GM23338 (cell line): Measurements from ENCODE around the gene SLC16A7. TPM values are rescaled to one million over a fixed set of nuclear protein-coding genes. Genes with fewer than 3 reads are reported as not detected.

Experiments
- ATAC-seq: fragments of 200-7000 bp; cut with Tn5 transposase; 3 replicates; pipeline ENCODE4 v1.9.1; 2020
- DNase-seq: peaks from one replicate; pipeline ENCODE4 v3.0.0-alpha.2; 2015; ENCODE audit warnings: low spot score
- H2AFZ ChIP-seq: fragments of 200-600 bp; sonication (generic); 2 replicates; pipeline ENCODE4 v1.8.0; 2016; ENCODE audit warnings: antibody characterized with exemption, mild to moderate bottlenecking, moderate library complexity
- H3F3A ChIP-seq: fragments of 200-600 bp; sonication (generic); replicated peaks from 2 replicates; pipeline ENCODE4 v1.8.0; 2017; ENCODE audit warnings: antibody characterized with exemption, mixed run types, low read depth
- H3K27ac ChIP-seq: fragments of 200-600 bp; sonication (generic); 2 replicates; pipeline ENCODE4 v1.6.1; 2016; ENCODE audit warnings: low read depth
- H3K27me3 ChIP-seq: fragments of 200-600 bp; sonication (generic); 2 replicates; pipeline ENCODE4 v1.8.0; 2016; ENCODE audit warnings: mild to moderate bottlenecking, mixed run types, moderate library complexity; ENCODE audit not compliant: insufficient read depth
- H3K36me3 ChIP-seq: fragments of 200-600 bp; sonication (generic); 2 replicates; pipeline ENCODE4 v1.8.0; 2016; ENCODE audit warnings: mild to moderate bottlenecking; ENCODE audit not compliant: insufficient read depth
- H3K4me1 ChIP-seq: fragments of 200-600 bp; sonication (generic); 2 replicates; pipeline ENCODE4 v1.8.0; 2016; ENCODE audit warnings: mild to moderate bottlenecking, moderate library complexity; ENCODE audit not compliant: insufficient read depth
- H3K4me2 ChIP-seq: fragments of 200-600 bp; sonication (generic); 2 replicates; pipeline ENCODE4 v1.7.1; 2017; ENCODE audit warnings: mixed run types
- H3K4me3 ChIP-seq: fragments of 200-600 bp; sonication (generic); 2 replicates; pipeline ENCODE4 v1.6.1; 2016; ENCODE audit warnings: mixed run types
- H3K79me2 ChIP-seq: fragments of 200-600 bp; sonication (generic); replicated peaks from 2 replicates; pipeline ENCODE4 v1.8.0; 2017; ENCODE audit warnings: mild to moderate bottlenecking; ENCODE audit not compliant: insufficient read depth
- H3K9me2 ChIP-seq: fragments of 200-600 bp; sonication (generic); 2 replicates; pipeline ENCODE4 v1.8.0; 2017; ENCODE audit not compliant: insufficient read depth
- H4K20me1 ChIP-seq: fragments of 200-600 bp; sonication (generic); replicated peaks from 2 replicates; pipeline ENCODE4 v1.8.0; 2017; ENCODE audit warnings: mild to moderate bottlenecking; ENCODE audit not compliant: insufficient read depth
- H3K27ac Mint-ChIP-seq: 2 replicates; pipeline ENCODE4 v1.8.0; 2020; ENCODE audit warnings: inconsistent platforms, mild to moderate bottlenecking, moderate library complexity, mixed read lengths
- H3K27me3 Mint-ChIP-seq: 3 replicates; pipeline ENCODE4 v1.8.0; 2022; ENCODE audit warnings: low read depth, mild to moderate bottlenecking, moderate library complexity, mixed read lengths, inconsistent platforms; ENCODE audit not compliant: insufficient read depth, poor library complexity
- H3K36me3 Mint-ChIP-seq: 3 replicates; pipeline ENCODE4 v1.8.0; 2021; ENCODE audit warnings: low read depth, mild to moderate bottlenecking, inconsistent platforms, moderate library complexity, mixed read lengths
- H3K4me1 Mint-ChIP-seq: 3 replicates; pipeline ENCODE4 v1.8.0; 2020; ENCODE audit warnings: mild to moderate bottlenecking, inconsistent platforms, mixed read lengths
- H3K4me3 Mint-ChIP-seq: 3 replicates; pipeline ENCODE4 v1.8.0; 2021; ENCODE audit warnings: moderate library complexity, mild to moderate bottlenecking, inconsistent platforms, mixed read lengths
- H3K9me3 Mint-ChIP-seq: 3 replicates; pipeline ENCODE4 v1.8.0; 2020; ENCODE audit warnings: moderate library complexity, mild to moderate bottlenecking, inconsistent platforms, mixed read lengths
- CREB1 ChIP-seq: fragments of 250-450 bp; sonication (Bioruptor Pico); IDR thresholded peaks from 2 replicates; pipeline ENCODE4 v1.5.0; 2020; ENCODE audit warnings: low read depth, mild to moderate bottlenecking, moderate library complexity
- EZH2 ChIP-seq: fragments of 200-600 bp; sonication (generic); IDR thresholded peaks from one replicate; pipeline ENCODE4 v1.8.0; 2017; ENCODE audit warnings: antibody characterized with exemption, mild to moderate bottlenecking, low read depth; ENCODE audit not compliant: unreplicated experiment
- JUNB ChIP-seq: IDR thresholded peaks from one replicate; pipeline ENCODE4 v1.6.1; 2016; ENCODE audit warnings: antibody characterized with exemption; ENCODE audit not compliant: unreplicated experiment
- NANOG ChIP-seq: IDR thresholded peaks from 2 replicates; pipeline ENCODE4 v1.6.1; 2016; ENCODE audit warnings: antibody characterized with exemption, borderline replicate concordance
- POLR2AphosphoS5 ChIP-seq: IDR thresholded peaks from 2 replicates; pipeline ENCODE4 v1.6.1; 2016; ENCODE audit warnings: antibody characterized with exemption, low read depth
- STAT1 ChIP-seq: IDR thresholded peaks from one replicate; pipeline ENCODE4 v1.6.1; 2016; ENCODE audit warnings: antibody characterized with exemption; ENCODE audit not compliant: unreplicated experiment
- ZNF331 ChIP-seq: fragments of 250-450 bp; sonication (Bioruptor Pico); IDR thresholded peaks from 2 replicates; pipeline ENCODE4 v1.5.0; 2020; ENCODE audit warnings: low read depth, mild to moderate bottlenecking, moderate library complexity
- polyA plus RNA-seq: library from polyadenylated mRNA; unstranded; fragments of >200 nt; fragmentation: Nextera tagmentation; extraction: Ambion mirVana; gene quantifications from 2 replicates; pipeline ENCODE4 v1.2.1, GENCODE V29; 2016
- total RNA-seq: library from RNA; depleted of rRNA; stranded (reverse); fragments of >200 nt; shearing (Covaris generic); gene quantifications from 2 replicates; pipeline ENCODE4 v1.2.3, GENCODE V29; 2014
- TF ChIP-seq, protein P1 (sequence below): IDR thresholded peaks from one replicate; pipeline ENCODE4 v1.6.1; 2018; ENCODE audit warnings: antibody characterized with exemption; ENCODE audit not compliant: unreplicated experiment
- TF ChIP-seq, protein P2 (sequence below): IDR thresholded peaks from 2 replicates; pipeline ENCODE4 v1.6.1; 2016; ENCODE audit warnings: antibody characterized with exemption
- TF ChIP-seq, protein P3 (sequence below): fragments of 250-450 bp; sonication (Bioruptor Pico); IDR thresholded peaks from 2 replicates; pipeline ENCODE4 v1.5.0; 2020; ENCODE audit warnings: mild to moderate bottlenecking, moderate library complexity
- TF ChIP-seq, protein P4 (sequence below), 2 experiments: fragments of 200-600 bp in 1 of 2; sonication (generic) in 1 of 2; conservative IDR thresholded peaks; 2 replicates each; pipeline versions ENCODE4 v1.5.1 to v1.6.1; 2016 to 2017; ENCODE audit warnings: antibody characterized with exemption in 2 of 2, low read depth in 2 of 2, mild to moderate bottlenecking in 2 of 2, moderate library complexity in 1 of 2

Gene SLC16A7
- total and polyA plus RNA-seq, 2 experiments from 2014 or later, result 2.8 to 4.3 TPM

DNA sequence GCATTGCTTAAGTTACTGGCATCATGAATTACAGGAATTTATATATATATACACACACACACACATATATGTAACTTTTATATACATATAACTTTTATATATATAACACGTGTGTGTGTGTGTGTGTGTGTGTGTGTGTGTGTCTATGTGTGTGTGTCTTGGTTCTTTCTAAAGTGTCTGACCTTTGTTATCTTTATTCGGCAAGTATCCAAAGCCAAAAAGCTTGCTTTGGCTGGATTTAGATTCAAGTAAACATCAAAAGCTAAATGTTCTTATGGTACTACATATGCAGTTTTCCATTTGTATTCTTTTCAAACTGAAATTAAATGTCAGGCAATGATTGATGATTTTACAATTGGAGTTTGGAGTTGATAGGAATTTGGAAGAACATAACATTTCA is 69.9 kb downstream of the SLC16A7 start:
- H3K4me3 ChIP-seq, result no peak overlapping the region
- Mint-ChIP-seq H3K4me3 (no peak overlapping the region), H3K4me1 (no peaks in the 10 kb centered on the region), H3K27ac (no peak overlapping the region), H3K9me3 (peaks cover 35% of the 10 kb centered on the region), H3K36me3 (peaks cover 31% of the 10 kb centered on the region), H3K27me3 (no peaks in the 10 kb centered on the region)
- ATAC-seq (no peak), DNase-seq (no peak)
- H3K4me1 ChIP-seq, result no peaks in the 10 kb centered on the region
- no peak overlapping the region for H3K4me2 ChIP-seq
- H3K27ac ChIP-seq, result no peak overlapping the region
- H3F3A ChIP-seq, result no peaks in the 10 kb centered on the region
- H3K27me3 ChIP-seq, result no peaks in the 10 kb centered on the region
- H3K36me3 ChIP-seq, result no peaks in the 10 kb centered on the region
- no peaks in the 10 kb centered on the region for H3K79me2 ChIP-seq
- no peak overlapping the region for H2AFZ ChIP-seq
- no peak for TF ChIP-seq STAT1
- TF ChIP-seq, protein P1, sequence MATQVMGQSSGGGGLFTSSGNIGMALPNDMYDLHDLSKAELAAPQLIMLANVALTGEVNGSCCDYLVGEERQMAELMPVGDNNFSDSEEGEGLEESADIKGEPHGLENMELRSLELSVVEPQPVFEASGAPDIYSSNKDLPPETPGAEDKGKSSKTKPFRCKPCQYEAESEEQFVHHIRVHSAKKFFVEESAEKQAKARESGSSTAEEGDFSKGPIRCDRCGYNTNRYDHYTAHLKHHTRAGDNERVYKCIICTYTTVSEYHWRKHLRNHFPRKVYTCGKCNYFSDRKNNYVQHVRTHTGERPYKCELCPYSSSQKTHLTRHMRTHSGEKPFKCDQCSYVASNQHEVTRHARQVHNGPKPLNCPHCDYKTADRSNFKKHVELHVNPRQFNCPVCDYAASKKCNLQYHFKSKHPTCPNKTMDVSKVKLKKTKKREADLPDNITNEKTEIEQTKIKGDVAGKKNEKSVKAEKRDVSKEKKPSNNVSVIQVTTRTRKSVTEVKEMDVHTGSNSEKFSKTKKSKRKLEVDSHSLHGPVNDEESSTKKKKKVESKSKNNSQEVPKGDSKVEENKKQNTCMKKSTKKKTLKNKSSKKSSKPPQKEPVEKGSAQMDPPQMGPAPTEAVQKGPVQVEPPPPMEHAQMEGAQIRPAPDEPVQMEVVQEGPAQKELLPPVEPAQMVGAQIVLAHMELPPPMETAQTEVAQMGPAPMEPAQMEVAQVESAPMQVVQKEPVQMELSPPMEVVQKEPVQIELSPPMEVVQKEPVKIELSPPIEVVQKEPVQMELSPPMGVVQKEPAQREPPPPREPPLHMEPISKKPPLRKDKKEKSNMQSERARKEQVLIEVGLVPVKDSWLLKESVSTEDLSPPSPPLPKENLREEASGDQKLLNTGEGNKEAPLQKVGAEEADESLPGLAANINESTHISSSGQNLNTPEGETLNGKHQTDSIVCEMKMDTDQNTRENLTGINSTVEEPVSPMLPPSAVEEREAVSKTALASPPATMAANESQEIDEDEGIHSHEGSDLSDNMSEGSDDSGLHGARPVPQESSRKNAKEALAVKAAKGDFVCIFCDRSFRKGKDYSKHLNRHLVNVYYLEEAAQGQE, result no peak
- TF ChIP-seq, protein P2, sequence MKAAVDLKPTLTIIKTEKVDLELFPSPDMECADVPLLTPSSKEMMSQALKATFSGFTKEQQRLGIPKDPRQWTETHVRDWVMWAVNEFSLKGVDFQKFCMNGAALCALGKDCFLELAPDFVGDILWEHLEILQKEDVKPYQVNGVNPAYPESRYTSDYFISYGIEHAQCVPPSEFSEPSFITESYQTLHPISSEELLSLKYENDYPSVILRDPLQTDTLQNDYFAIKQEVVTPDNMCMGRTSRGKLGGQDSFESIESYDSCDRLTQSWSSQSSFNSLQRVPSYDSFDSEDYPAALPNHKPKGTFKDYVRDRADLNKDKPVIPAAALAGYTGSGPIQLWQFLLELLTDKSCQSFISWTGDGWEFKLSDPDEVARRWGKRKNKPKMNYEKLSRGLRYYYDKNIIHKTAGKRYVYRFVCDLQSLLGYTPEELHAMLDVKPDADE, result no peak
- no peak for TF ChIP-seq ZNF331 (CRISPR knock-in tag)
- TF ChIP-seq, protein P3, sequence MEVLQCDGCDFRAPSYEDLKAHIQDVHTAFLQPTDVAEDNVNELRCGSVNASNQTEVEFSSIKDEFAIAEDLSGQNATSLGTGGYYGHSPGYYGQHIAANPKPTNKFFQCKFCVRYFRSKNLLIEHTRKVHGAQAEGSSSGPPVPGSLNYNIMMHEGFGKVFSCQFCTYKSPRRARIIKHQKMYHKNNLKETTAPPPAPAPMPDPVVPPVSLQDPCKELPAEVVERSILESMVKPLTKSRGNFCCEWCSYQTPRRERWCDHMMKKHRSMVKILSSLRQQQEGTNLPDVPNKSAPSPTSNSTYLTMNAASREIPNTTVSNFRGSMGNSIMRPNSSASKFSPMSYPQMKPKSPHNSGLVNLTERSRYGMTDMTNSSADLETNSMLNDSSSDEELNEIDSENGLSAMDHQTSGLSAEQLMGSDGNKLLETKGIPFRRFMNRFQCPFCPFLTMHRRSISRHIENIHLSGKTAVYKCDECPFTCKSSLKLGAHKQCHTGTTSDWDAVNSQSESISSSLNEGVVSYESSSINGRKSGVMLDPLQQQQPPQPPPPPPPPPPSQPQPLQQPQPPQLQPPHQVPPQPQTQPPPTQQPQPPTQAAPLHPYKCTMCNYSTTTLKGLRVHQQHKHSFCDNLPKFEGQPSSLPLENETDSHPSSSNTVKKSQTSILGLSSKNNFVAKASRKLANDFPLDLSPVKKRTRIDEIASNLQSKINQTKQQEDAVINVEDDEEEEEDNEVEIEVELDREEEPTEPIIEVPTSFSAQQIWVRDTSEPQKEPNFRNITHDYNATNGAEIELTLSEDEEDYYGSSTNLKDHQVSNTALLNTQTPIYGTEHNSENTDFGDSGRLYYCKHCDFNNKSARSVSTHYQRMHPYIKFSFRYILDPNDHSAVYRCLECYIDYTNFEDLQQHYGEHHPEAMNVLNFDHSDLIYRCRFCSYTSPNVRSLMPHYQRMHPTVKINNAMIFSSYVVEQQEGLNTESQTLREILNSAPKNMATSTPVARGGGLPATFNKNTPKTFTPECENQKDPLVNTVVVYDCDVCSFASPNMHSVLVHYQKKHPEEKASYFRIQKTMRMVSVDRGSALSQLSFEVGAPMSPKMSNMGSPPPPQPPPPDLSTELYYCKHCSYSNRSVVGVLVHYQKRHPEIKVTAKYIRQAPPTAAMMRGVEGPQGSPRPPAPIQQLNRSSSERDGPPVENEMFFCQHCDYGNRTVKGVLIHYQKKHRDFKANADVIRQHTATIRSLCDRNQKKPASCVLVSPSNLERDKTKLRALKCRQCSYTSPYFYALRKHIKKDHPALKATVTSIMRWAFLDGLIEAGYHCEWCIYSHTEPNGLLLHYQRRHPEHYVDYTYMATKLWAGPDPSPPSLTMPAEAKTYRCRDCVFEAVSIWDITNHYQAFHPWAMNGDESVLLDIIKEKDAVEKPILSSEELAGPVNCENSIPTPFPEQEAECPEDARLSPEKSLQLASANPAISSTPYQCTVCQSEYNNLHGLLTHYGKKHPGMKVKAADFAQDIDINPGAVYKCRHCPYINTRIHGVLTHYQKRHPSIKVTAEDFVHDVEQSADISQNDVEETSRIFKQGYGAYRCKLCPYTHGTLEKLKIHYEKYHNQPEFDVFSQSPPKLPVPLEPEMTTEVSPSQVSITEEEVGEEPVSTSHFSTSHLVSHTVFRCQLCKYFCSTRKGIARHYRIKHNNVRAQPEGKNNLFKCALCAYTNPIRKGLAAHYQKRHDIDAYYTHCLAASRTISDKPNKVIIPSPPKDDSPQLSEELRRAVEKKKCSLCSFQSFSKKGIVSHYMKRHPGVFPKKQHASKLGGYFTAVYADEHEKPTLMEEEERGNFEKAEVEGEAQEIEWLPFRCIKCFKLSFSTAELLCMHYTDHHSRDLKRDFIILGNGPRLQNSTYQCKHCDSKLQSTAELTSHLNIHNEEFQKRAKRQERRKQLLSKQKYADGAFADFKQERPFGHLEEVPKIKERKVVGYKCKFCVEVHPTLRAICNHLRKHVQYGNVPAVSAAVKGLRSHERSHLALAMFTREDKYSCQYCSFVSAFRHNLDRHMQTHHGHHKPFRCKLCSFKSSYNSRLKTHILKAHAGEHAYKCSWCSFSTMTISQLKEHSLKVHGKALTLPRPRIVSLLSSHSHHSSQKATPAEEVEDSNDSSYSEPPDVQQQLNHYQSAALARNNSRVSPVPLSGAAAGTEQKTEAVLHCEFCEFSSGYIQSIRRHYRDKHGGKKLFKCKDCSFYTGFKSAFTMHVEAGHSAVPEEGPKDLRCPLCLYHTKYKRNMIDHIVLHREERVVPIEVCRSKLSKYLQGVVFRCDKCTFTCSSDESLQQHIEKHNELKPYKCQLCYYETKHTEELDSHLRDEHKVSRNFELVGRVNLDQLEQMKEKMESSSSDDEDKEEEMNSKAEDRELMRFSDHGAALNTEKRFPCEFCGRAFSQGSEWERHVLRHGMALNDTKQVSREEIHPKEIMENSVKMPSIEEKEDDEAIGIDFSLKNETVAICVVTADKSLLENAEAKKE (CRISPR knock-in tag), result no peak
- no peak for TF ChIP-seq POLR2AphosphoS5
- no peak for TF ChIP-seq NANOG
- TF ChIP-seq CREB1 (CRISPR knock-in tag), result no peak
- TF ChIP-seq JUNB, result no peak
- TF ChIP-seq, protein P4, sequence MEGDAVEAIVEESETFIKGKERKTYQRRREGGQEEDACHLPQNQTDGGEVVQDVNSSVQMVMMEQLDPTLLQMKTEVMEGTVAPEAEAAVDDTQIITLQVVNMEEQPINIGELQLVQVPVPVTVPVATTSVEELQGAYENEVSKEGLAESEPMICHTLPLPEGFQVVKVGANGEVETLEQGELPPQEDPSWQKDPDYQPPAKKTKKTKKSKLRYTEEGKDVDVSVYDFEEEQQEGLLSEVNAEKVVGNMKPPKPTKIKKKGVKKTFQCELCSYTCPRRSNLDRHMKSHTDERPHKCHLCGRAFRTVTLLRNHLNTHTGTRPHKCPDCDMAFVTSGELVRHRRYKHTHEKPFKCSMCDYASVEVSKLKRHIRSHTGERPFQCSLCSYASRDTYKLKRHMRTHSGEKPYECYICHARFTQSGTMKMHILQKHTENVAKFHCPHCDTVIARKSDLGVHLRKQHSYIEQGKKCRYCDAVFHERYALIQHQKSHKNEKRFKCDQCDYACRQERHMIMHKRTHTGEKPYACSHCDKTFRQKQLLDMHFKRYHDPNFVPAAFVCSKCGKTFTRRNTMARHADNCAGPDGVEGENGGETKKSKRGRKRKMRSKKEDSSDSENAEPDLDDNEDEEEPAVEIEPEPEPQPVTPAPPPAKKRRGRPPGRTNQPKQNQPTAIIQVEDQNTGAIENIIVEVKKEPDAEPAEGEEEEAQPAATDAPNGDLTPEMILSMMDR (conservative IDR thresholded peaks at IDR 0.05; ENCODE audit: low read depth in 2 of 2), result no peak
- no peak for TF ChIP-seq EZH2
- no peaks in the 10 kb centered on the region for H4K20me1 ChIP-seq
- H3K9me2 ChIP-seq, result no peaks in the 10 kb centered on the region
